ENCODE measurements around the gene CATSPERE.
"Not testable (repeated sequence)": the region's sequence is repeated elsewhere in the genome, so short reads cannot be mapped to it uniquely, and the experiment has no call there.

The CATSPERE gene

GRCh38 chr1:244449936-244450508 is 11.1 kb upstream of the CATSPERE start:
- no peak for DNase-seq

GRCh38 chr1:244450597-244451538 is 10.2 kb upstream of the CATSPERE start:
- DNase-seq, result peak; percentile 73

- DNase-seq, result no peak
Measured at GRCh38 chr1:244451539-244451950, 9.5 kb upstream of the CATSPERE start, which contains the start of gene ADSS2. ADSS2 (minus strand) TSS chr1:244451909; CDS start chr1:244451817, 92 bp downstream.

GRCh38 chr1:244451951-244452795 is 8.9 kb upstream of the CATSPERE start:
- peak; percentile 100 for DNase-seq

DNA sequence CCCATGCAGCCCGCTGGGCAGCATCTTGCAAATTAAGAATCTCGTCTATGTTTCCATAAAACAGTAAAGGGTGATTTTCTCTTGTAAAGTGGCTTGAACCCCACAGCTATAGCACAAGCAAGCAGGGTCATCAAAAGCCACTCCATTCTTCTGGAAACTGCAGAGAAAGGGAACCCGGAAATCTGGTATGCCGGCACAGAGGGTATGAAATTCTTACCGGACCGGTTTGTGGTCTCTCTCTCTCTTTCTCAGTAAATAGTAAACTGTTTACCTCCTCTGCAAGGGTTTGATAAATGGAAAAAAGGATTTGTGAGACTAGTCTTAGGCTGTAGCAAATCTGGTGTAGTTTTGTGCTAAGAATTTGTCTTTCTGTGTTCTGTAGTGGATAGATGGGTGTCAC is 6.7 kb upstream of the CATSPERE start:
- DNase-seq, result no peak

GRCh38 chr1:244456586-244456985 is 4.5 kb upstream of the CATSPERE start:
- no peak for DNase-seq

DNA sequence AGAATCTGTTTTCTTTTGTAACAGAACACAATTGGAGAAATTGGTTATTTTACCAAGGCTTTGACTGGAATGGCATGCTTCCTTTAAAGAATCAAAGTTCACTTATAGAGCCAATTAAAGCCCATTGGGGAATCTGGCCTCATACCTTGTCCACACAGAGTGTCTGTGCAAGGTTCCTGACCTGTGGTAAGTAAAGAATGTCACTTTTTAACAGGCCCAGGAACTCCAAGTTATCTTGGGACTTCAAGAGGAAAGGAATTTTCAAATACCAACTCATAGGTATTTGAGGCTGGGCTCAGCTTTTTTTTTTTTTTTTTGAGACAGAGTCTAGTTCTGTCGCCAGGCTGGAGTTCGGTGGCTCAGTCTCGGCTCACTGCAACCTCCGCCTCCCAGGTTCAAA is 2.3 kb upstream of the CATSPERE start:
- DNase-seq, result no peak

- DNase-seq, result peak; percentile 40
Measured at GRCh38 chr1:244460197-244460596, 876 bp upstream of the CATSPERE start.

- no peak for DNase-seq
Measured at GRCh38 chr1:244466724-244467123, 5.7 kb downstream of the CATSPERE start.

GRCh38 chr1:244473059-244473605 is 12.1 kb downstream of the CATSPERE start:
- DNase-seq, result no peak

DNA sequence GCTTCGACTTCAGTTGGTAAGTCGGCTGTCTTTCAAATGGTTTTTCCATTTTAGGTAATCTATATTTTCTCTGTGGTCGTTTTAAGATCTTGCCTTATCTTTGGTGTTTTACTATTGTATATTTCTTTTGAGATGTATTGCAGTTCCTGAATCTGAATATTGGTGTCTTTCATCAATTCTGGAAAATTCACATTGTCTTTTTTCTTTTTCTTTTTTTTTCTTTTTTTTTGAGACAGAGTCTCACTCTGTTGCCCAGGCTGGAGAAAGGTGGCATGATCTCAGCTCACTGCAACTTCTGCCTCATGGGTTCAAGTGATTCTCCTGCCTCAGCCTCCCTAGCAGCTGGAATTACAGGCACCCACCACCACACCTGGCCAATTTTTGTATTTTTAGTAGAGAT is 23.9 kb downstream of the CATSPERE start:
- not testable (repeated sequence) for DNase-seq

DNA sequence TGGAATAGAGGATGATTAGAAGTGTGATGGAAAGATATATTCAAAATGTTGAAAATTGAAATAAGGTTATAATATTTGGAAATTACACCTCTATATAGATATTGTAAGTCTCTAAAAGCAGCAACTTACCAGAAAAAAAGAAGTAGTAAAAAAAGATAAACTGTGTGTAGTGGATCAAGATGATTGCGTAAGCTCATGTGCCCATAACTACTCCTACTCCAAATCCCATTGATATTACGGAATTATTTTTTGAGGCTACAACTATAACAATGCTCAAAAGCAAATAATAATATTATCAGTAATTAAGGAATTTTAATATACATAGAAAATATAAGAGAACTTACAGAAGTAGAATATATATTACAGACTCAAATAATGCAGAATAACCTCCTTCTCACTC is 33.6 kb downstream of the CATSPERE start:
- no peak for DNase-seq

GRCh38 chr1:244496186-244496585 is 35.1 kb downstream of the CATSPERE start:
- no peak for DNase-seq

DNA sequence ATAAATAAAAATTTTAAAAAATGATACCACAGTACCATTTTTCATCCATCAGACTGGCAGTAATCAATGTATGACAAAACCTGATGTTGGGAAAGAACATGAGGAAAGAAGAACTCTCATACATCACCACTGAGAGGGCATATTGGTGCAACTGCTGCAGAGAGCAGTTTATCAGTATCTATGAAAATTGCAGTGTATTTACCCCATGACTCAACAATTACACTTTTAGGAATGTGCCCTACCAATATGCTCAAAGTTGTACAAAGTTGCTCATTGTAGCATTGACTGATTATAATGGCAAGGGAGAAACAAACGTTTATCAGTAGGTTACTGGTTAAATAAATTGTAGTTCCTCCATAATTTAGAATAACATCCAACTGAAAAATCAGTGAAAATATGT is 36.7 kb downstream of the CATSPERE start:
- no peak for DNase-seq

DNA sequence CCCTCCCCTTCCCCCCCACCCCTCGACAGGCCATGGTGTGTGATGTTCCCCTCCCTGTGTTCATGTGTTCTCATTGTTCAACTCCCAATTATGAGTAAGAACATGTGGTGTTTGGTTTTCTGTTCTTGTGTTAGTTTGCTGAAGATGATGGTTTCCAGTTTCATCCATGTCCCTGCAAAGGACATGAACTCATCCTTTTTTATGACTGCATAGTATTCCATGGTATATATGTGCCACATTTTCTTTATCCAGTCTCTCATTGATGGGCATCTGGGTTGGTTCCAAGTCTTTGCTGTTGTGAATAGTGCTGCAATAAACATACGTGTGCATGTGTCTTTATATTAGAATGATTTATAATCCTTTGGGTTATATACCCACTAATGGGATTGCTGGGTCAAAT is 38.4 kb downstream of the CATSPERE start:
- DNase-seq, result not testable (repeated sequence)

- DNase-seq, result not testable (repeated sequence)
Measured at GRCh38 chr1:244500515-244500914, 39.4 kb downstream of the CATSPERE start.

GRCh38 chr1:244502630-244503029 is 41.6 kb downstream of the CATSPERE start:
- DNase-seq, result no peak

- DNase-seq, result no peak
Measured at GRCh38 chr1:244513493-244513892, 52.4 kb downstream of the CATSPERE start.

- DNase-seq, result no peak
Measured at GRCh38 chr1:244515680-244516079, 54.6 kb downstream of the CATSPERE start.

DNA sequence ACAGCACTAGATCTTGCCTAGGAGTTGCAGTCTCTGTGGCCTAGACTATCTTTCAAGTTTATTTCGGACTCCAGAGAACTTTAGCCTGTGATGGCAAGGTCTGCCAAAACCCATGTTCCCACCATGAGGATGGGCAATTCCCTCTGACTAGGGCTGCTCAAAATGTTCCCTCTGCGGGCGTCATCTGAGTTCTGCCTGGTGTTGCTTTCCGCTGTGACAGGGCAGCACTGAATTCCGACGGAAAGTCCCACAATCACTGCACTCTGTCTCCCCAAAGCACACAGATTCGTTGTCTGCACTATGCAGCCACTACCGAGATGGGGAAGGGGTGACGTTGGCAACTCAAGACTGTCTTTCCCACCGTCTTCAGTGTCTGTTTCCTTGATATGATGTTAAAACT is 75.2 kb downstream of the CATSPERE start:
- no peak for DNase-seq

DNA sequence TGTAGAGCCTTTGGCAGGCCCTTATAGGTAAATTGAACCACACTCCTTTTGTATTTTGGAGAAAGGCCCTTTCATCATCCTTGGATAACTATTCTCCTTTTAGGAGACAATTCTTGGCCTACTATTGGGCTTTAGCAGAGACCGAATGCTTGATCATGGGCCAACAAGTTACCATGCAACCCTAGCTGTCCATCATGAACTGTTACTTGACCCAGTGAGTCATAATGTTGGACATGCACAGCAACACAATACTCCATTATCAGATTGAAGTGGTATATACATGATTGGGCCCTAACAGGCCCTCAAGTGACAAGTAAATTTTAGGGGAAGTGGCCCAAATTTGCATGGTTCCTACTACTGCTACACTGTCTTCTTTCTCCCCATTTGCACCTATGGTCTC is 84.4 kb downstream of the CATSPERE start:
- DNase-seq, result no peak

GRCh38 chr1:244548558-244549115 is 87.6 kb downstream of the CATSPERE start:
- DNase-seq, result no peak

GRCh38 chr1:244552336-244552735 is 91.3 kb downstream of the CATSPERE start:
- no peak for DNase-seq
